ENCODE data around the gene EID1.

The EID1 gene

GRCh38 chr15:48913141-48913540 lies 35.2 kb downstream of the EID1 start:
- no peak for DNase-seq

DNA sequence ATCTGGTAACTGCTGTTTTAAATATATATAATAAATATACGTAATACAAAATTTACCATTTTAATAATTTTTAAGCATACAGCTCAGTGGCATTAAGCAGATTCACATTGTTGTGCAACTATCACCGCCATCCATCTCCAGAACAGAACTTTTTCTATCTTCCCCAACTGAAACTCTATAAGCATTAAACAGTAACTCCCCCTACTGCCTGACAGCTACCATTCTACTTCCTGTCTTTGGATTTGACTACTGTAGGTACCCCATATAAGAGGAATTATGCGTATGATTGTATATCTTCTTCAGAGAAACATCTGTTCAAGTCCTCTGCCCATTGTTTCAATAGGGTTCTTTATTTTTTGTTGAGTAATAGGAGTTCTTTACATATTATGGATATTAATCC lies 36.8 kb downstream of the EID1 start:
- DNase-seq = no peak

DNA sequence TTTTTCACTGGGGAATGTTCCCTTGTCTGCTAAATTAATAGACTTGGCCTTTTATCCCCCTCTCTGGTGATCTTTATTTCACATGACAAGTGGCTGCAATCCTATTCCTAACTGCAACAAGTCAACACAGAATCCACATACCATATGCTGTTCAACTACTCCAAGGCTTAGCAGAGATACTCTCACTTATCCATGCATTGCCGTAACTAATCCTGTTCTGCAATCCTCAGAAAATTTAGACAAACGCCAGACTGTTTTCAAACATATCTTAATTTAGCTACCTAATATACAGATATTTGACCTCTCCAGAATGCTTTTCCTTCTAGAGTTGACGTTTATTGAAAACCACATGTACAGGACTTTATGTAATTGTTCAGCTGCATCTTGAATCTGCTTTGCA lies 37.9 kb downstream of the EID1 start:
- no peak for DNase-seq

GRCh38 chr15:48916721-48917120 lies 38.8 kb downstream of the EID1 start:
- no peak for DNase-seq

DNA sequence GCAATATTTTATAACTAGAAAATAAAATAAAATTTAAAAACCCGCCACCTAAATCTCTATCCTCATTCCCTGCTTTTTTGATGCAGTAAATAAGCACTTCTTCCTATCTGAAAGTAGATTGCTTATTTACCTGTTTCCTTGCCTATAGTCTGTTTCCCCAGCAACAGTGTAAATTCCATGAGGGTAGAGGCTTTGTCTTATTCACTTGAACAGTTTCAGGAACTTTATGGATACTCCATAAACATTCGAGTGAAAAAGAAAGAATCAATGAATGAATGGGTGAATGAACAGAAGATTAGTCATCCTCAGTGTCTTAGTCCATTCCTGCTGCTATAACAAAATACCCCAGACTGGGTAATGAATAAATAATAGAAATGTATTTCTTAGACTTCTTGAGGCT lies 44.1 kb downstream of the EID1 start:
- DNase-seq = no peak

- DNase-seq = peak; percentile 15
Observed at GRCh38 chr15:48924528-48925393, 46.8 kb downstream of the EID1 start.

DNA sequence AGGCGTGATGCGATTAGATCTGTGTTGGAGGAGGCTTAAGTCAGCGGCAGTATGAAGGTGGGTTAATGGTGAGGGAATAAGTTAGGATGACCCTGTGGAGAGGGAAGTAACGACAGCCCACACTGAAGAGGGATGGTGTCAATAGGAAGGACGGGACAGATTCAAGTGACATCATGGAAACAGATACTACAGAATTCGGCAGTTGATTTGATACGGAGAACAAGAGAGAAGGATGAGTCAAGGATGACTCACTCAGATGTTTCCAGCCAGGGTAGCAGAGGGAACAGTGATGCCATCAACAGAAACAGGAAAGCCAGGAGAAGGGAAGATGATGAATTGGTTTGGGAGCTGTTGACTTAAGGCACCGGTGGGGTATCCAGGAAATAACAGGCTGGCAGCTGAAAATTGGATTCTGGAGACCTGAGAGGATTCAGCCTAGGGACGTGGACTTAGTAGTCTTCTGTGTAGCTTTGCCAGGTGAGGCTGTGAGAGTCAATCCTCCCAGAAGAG lies 47.8 kb downstream of the EID1 start:
- peak; percentile 92 for DNase-seq

DNA sequence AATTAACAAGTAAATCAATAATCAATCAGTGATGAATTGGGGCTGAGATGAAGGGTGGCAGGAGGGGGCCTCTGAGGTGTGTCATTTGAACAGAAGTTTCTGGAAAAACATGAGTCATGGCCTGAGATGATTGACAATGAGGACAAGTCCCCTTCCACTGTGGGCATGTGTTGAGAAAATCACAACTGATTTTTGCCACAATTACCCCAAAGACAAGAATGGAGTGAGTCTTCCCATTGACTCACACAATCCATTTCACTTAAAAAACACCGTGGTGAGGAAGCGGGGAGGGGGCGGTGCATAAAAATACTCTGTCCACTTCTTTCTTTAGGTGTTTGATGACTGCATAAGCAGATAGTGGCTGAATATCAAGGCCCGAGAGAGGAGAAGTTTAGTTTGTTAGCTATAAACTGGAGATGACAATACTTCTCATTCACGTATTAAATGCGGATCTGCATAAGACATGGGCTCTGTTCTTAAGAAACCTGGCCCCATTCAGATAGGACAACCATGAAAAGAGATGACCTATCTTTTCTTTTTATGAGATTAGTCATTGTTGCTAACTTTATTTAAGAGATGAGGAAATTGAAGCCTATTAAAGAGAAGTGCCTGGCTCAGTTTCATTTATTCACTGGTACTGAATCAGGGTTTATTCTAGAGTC lies 51.1 kb downstream of the EID1 start:
- DNase-seq = peak; percentile 47

GRCh38 chr15:48929661-48930060 lies 51.7 kb downstream of the EID1 start:
- peak; percentile 74 for DNase-seq
